ENCODE measurements around the gene LHX4. TPM values are rescaled to one million over a fixed set of nuclear protein-coding genes. Genes with fewer than 3 reads are reported as not detected.

LHX4 gene
- total and polyA plus RNA-seq, 10 donors: 0.02 to 2.0 (median 0.03) TPM; not detected in 5

DNA sequence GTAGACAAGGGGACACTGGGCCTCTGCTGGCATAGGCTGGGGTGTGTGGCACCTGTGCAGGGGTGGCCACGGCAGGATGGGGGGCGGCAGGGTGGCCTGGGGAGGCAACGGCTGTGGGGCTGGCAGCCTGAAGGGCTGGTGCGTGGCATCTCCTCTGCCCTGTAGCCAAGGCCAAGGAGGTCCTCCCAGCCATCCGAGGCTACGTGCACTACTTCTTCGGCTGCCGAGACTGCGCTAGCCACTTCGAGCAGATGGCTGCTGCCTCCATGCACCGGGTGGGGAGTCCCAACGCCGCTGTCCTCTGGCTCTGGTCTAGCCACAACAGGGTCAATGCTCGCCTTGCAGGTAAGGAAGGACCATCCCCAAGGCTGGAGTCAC lies 36.0 kb upstream of the LHX4 start:
- H3K4me3 ChIP-seq: no peak overlapping the region
- H3K27ac ChIP-seq: no peak overlapping the region
- peaks cover 0 to 34% (median 0%) of the 10 kb centered on the region in 6 donors for H3K4me1 ChIP-seq
- H3K36me3 ChIP-seq: peaks cover 0 to 100% (median 43%) of the 10 kb centered on the region in 6 donors
- TF ChIP-seq, protein P1, sequence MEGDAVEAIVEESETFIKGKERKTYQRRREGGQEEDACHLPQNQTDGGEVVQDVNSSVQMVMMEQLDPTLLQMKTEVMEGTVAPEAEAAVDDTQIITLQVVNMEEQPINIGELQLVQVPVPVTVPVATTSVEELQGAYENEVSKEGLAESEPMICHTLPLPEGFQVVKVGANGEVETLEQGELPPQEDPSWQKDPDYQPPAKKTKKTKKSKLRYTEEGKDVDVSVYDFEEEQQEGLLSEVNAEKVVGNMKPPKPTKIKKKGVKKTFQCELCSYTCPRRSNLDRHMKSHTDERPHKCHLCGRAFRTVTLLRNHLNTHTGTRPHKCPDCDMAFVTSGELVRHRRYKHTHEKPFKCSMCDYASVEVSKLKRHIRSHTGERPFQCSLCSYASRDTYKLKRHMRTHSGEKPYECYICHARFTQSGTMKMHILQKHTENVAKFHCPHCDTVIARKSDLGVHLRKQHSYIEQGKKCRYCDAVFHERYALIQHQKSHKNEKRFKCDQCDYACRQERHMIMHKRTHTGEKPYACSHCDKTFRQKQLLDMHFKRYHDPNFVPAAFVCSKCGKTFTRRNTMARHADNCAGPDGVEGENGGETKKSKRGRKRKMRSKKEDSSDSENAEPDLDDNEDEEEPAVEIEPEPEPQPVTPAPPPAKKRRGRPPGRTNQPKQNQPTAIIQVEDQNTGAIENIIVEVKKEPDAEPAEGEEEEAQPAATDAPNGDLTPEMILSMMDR (IDR thresholded peaks at IDR 0.05 in 8 of 11, conservative IDR thresholded peaks at IDR 0.05 in 3 of 11): no peak
- TF ChIP-seq POLR2AphosphoS5 (IDR thresholded peaks at IDR 0.05) (no peak), POLR2A (IDR thresholded peaks at IDR 0.05) (no peak)
- no peak for DNase-seq
- H3K9me3 ChIP-seq: no peaks in the 10 kb centered on the region
- no peaks in the 10 kb centered on the region for H3K27me3 ChIP-seq (replicated peaks in 1 of 7)
- 92 to 98% (median 95%) methylated on average over 9 to 14 of the region's 14 CpGs for WGBS, 5 donors
- intact Hi-C loops (cut with DNase I; ENCODE audit: low total_unique reads): no loop called here

DNA sequence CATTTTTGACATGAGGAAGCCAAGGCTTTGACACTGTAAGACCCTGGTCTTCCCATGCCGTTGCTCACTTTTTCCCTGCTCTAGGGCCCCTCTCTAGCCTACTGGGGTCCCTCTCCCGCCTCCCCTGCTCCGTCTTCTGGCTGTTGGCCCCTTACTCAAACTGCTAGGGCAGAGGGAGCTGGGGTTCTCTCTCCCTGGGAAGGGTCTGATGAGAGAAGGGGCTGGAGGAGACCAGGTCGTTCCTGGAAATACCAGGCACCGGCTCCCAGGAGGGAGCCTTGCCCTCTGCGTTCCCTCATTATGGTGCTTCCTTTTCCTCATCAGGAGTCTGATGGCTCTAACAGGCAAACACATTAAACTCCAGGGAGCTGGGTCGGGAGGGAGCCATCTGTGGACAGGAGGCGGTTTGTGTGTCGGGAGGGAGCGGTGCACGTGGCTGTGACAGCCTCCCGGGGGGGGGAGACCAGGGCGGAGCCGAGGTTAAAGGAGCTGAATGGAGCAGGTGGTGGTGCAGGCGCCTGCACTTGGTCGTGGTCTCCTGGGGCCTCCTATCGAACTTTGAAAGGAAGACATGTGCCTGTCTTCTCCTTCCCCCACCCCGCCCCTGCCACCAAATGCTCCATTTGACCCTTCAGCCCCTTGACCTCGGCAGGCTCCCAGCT lies 35.4 kb upstream of the LHX4 start:
- 75 to 82% (median 82%) methylated on average over 19 of the region's 19 CpGs for WGBS, 5 donors
- intact Hi-C loops (cut with DNase I; ENCODE audit: low total_unique reads): no loop called here
- no peak overlapping the region for H3K27ac ChIP-seq
- no peak for DNase-seq
- peaks cover 0 to 29% (median 0%) of the 10 kb centered on the region in 6 donors for H3K4me1 ChIP-seq
- H3K4me3 ChIP-seq: no peak overlapping the region
- no peaks in the 10 kb centered on the region for H3K9me3 ChIP-seq
- no peaks in the 10 kb centered on the region for H3K27me3 ChIP-seq (replicated peaks in 1 of 7)
- H3K36me3 ChIP-seq: peaks cover 0 to 100% (median 40%) of the 10 kb centered on the region in 6 donors
- TF ChIP-seq, protein P1 (IDR thresholded peaks at IDR 0.05 in 8 of 11, conservative IDR thresholded peaks at IDR 0.05 in 3 of 11): no peak
- TF ChIP-seq POLR2A (IDR thresholded peaks at IDR 0.05): no peak
- TF ChIP-seq POLR2AphosphoS5 (IDR thresholded peaks at IDR 0.05): no peak

DNA sequence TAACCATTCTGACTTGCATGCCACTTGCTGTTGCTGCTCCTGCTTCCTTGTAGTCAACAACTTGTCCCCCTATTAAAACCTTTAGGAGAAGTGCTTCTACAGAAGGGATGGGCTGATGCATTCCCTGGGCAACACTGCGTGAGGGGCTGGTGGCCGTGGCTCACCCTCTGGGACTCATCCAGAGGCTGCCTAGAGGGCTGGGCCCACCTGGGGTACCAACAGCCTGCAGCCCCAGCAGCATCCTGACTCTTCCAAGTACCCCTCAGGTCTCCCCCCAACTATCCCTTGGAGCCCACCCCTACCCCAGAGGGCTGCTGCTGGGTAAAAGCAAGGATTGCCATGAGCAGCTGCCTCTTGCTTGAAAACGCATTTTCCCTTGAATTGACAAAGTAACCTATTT lies 34.7 kb upstream of the LHX4 start:
- intact Hi-C loops (cut with DNase I; ENCODE audit: low total_unique reads): no loop called here
- H3K27ac ChIP-seq: no peak overlapping the region
- peaks cover 0 to 22% (median 0%) of the 10 kb centered on the region in 6 donors for H3K4me1 ChIP-seq
- no peak for DNase-seq
- H3K9me3 ChIP-seq: no peaks in the 10 kb centered on the region
- H3K27me3 ChIP-seq (replicated peaks in 1 of 7): no peaks in the 10 kb centered on the region
- H3K4me3 ChIP-seq: no peak overlapping the region
- TF ChIP-seq, protein P1 (IDR thresholded peaks at IDR 0.05 in 8 of 11, conservative IDR thresholded peaks at IDR 0.05 in 3 of 11): no peak
- TF ChIP-seq POLR2A (IDR thresholded peaks at IDR 0.05) (no peak), POLR2AphosphoS5 (IDR thresholded peaks at IDR 0.05) (no peak)
- WGBS, 5 donors: 96 to 100% (median 99%) methylated on average over 3 of the region's 3 CpGs
- peaks cover 0 to 100% (median 32%) of the 10 kb centered on the region in 6 donors for H3K36me3 ChIP-seq

DNA sequence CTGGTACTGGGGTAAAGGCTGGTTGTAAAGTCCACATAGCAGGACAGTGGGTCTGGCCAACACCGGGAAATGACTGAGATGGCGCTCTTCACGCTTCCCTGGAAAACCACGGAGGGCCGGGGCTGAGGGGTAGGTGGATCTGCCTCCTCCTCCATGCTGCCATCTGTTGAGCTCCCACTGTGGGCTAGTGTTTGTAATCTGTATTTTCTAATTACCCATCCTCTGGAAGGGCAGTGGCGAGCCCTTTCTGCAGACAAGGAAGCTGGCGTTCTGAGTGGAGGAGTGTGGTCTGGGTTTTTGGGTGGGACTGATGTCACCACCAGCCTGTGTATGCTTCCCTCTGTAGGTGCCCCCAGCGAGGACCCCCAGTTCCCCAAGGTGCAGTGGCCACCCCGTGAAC lies 34.1 kb upstream of the LHX4 start:
- no peaks in the 10 kb centered on the region for H3K27me3 ChIP-seq (replicated peaks in 1 of 7)
- no peak for DNase-seq
- H3K4me3 ChIP-seq: no peak overlapping the region
- H3K27ac ChIP-seq: no peak overlapping the region
- H3K9me3 ChIP-seq: no peaks in the 10 kb centered on the region
- 75 to 95% (median 90%) methylated on average over 6 to 9 of the region's 9 CpGs for WGBS, 5 donors
- intact Hi-C loops (cut with DNase I; ENCODE audit: low total_unique reads): no loop called here
- TF ChIP-seq, protein P1 (IDR thresholded peaks at IDR 0.05 in 8 of 11, conservative IDR thresholded peaks at IDR 0.05 in 3 of 11): no peak
- TF ChIP-seq POLR2AphosphoS5 (IDR thresholded peaks at IDR 0.05) (no peak), POLR2A (IDR thresholded peaks at IDR 0.05) (no peak)
- peaks cover 0 to 17% (median 0%) of the 10 kb centered on the region in 6 donors for H3K4me1 ChIP-seq
- peaks cover 0 to 100% (median 28%) of the 10 kb centered on the region in 6 donors for H3K36me3 ChIP-seq
